Activated gamma-delta T cell treated with anti-CD3 and anti-CD28 coated beads, Interleukin-2, amount 50 U/mL, for 16 hours (primary cell): Measurements from ENCODE around the gene STN1.

Source experiments
- DNase-seq: peaks from one replicate; pipeline ENCODE4 v3.0.0-alpha.2; 2020; ENCODE audit warnings: low read depth

STN1 gene

DNA sequence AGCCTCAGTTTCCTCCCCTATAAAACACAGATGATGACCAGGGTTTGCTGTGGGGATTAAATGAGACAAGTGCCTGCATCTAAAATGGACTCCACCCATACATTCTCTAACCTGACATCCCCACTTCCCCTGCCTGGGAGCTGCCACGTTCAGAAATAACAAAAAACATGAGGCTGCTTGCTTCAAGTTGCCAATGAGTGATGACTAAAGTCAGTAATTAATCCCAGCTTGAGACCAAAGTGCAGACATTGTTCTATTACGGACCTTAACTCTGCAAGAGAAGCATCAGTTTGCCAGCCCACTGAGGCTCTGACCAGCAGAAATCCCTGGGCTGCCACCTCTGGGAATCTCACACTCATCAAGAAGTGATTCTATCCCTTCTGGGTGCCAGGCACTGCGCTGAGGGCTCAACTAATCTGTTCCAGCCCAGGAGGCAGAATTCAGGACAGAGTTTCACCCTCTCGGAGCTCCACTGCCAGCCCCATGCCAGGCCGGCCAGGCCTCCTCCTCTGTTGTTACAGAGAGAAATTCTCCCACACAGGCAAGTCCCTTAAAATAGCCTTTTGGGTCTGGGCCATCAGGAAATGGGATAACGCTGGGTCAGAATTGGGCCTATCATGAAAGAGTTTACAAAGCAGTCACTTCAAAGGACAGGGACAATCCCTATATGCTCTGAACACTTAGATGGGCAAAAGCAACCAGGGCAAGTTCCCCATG is 74.0 kb downstream of the STN1 start:
- no peak for DNase-seq

DNA sequence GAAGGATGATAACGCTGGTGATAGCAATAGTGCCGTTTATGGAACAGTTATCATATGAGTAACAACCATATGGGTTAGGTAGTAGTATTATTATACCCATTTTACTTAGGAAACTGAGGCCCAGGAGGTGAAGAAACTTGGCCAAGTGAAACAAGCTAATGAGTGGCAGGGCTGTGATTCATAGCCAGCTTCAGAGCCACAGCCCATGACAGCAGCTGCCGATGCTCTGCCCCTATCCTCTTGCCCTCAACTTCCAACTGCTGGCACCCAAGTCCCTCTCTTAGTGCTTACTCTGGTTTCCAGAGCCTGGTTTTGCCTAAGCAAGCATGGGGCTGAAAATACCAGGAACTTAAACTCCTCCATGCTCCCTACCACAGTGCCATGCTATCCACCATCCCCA is 74.9 kb downstream of the STN1 start:
- DNase-seq: no peak

DNA sequence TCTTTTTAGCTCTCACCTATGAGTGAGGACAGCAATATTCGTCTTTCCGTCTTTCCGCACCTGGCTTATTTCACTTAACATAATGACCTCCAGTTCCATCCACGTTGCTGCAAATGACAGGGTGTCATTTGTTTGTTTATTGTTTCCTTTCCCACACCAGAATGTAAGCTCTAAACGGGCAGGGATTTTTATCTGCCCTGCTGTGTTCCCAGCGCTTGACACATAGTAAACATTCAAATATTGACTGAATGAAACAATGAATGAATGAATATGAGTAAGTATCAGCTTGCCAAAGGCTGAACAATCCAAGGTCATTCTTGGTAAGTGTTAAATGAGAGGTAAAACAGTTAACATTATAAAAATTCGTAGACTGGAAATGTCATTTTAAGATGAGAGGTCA is 75.4 kb downstream of the STN1 start:
- DNase-seq: no peak

DNA sequence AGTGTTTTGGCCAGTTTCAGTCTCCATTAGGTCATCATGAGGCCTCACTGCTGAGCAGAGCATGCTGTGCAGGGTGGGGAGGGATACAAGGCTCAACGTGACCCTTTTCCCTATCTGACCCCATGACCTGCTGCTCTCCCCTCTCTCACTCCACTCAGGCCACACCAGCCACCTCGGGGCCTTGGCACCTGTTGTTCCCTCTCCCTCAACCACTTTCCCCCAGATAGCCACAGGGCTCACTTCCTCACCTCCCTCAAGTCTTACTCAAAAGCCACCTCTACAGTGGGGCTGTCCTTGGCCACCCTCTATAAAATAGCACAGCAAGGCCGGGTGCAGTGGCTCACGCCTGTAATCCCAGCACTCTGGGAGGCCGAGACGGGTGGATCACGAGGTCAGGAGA is 76.5 kb downstream of the STN1 start:
- DNase-seq: no peak

DNA sequence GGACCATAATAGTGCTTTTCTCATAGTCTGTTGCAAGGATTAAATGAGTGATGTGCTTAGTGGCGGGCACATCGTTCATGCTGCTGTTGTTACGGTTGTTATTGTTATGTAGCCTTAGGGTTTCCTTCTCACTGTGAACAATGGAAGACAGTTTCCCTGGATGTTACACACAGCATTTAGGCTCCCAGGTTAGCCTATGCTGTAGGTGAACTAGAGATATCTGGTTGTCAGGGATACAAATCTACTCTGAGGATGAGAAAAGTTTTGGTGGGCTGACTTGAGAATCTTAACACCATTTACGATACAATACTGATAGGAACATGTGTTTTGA is 77.3 kb downstream of the STN1 start:
- DNase-seq: no peak

DNA sequence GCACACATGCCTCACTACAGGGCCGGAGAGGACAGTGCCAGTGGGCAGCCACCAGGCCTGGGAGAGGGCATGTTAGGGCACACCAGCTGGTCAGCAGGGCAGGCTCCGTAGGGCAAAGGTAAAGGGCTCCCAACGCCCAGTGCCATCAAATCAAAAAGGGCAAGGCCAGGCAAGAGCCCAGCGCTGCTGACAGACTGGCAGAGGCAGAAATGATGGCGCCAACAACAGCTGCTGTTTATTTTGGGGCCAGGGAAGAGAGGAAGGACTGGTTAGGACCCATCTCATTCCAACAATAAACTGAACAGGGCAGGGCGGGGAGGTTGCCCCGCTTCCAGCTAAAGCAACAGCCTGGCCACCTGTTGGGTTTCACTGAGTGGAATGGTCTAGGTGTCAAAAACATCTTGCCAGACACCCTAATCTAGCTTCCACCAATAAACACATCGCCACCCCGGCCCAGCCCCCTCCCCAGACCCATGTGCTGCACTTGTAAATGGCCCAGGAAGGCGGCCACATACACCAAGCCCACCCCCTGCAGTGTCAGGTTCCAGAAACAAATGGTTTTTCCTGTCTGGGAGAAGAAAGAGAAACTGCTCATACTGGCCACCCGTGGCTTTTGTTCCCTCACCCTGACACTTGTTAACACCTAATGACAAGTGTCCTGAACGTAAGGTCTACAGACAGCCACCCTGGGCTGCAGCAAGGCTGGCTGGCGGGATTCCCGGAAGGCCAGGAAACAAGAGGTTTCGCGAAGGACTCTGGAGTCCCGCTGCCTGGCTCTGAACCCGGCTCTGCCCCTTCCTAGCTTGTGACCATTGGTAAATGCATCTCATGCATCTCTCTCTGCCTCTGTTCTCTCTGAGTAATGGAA is 77.9 kb downstream of the STN1 start:
- no peak for DNase-seq

DNA sequence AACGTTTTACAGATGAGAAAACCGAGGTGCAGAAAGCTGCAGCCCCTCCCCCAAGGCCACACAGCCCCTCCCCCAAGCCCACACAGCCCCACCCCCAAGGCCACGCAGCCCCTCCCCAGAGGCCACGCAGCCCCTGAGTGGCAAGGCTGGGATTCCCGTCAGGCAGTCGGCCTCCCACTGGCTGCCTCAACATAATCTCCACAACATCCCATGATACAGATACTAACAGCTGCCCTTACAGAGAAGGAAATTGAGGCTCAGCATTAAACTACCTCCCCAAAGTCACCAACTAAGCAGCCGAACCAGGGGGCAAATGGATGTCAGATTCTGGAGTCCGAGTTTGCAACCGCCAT is 78.5 kb downstream of the STN1 start:
- DNase-seq: no peak

DNA sequence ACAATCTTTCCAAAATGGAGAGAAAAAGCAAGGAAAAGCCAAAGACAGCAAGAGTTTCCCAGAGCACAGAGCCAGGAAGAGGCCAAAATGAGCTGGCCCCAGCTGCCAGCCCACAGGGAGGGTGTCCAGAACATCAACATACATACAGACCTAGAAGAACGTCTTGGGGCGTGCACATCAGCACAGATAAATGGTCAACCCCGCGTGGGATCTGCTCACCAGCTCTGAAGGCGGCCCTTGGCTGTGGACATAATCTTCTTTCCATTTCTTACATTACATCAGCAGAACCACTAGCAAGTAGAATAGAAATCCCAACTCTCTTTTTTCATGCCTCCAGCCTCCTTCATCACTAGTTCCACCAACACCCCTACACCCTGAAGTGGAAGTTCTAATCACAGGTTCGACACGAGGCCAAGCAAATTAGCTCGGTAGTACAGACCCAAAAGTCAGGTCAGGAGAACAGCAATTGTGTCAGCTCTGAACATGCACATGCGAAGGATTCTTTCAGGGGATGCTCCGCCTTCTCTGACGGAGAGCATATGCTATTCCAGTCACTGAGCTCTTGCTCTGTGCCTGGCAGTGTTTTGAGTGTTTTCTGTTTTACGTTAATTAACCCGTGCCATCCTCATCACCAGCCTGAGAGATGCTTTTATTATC is 79.0 kb downstream of the STN1 start:
- DNase-seq: no peak

DNA sequence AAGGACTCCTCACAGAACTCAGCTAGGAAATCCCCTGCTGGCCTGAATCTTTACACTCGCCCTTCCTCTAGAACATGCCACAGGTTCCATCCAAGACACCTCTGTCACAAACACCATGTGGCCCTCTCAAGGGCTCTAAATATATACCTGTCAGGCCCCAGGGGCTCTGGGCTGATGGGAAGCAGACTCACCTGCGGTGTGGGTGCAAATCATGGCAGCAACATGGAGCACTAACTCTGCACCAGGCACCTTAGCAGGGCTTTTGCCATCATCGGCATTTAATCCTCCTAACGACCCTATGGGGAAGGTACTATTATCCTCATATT is 80.0 kb downstream of the STN1 start:
- no peak for DNase-seq

DNA sequence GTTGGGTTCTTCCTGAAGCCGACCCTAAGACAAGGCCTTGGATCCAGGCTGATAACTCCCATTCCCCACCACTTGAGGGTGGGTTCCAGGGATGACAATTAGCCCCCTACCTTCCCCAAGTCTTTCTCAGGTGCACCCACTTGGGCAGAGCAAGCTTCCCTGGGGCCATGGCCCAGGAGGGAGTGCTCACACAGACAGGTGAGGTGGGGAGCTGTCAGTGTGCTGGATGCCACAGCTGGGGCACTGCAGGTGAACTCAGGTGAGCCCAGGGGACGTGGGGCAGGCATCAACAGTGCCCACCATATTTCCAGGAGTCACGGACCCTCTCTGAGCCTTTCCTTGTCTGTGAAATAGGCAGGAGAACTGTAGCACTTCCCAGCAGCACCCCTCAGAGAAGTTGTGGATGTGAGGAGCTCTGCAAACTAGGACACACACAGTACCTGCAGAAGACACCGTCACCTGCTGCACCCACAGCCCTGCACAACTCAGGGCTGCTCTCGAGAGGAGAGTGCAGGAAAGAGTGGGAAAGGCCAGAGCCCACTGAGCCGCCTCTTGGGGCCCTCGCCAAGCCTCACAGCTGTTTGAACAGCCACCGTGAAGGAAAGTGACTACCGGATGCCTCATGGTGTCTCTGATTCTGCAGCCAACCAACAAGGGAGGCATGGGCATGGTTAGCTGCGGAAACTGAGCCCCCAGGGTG is 80.5 kb downstream of the STN1 start:
- DNase-seq: no peak

DNA sequence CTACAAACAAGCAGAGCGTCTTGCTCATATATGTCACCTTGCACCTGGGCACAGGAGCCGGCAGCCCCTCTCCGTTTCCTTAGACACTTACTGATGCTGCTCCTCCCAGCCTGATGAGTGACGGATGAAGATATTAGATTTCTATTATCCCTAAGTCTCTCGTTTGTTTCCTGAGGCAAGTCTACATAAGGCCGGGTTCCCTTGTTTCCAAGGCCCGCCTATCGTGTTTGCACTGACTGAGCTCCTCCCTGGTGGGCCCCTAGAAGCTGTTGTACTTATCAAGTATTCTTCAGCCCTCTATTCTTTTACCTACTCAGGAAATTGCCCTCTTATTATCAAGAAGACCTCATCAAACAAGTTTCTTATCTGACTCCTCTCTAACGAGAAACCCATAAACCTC is 81.1 kb downstream of the STN1 start:
- DNase-seq: no peak

DNA sequence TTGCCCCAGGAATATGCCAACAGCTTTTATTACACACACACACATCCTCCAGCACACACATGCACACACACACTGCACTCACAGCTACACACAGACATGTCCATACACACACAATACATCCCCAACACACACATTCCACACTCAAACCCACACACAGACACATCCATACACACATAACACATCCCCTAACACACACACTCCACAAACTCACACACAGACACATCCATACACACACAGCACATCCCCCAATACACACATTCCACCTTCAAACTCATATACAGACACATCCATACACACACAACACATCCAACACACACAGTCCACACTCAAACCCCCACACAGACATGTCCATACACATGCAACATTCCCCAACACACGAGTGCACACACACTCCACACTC is 81.7 kb downstream of the STN1 start:
- no peak for DNase-seq

DNA sequence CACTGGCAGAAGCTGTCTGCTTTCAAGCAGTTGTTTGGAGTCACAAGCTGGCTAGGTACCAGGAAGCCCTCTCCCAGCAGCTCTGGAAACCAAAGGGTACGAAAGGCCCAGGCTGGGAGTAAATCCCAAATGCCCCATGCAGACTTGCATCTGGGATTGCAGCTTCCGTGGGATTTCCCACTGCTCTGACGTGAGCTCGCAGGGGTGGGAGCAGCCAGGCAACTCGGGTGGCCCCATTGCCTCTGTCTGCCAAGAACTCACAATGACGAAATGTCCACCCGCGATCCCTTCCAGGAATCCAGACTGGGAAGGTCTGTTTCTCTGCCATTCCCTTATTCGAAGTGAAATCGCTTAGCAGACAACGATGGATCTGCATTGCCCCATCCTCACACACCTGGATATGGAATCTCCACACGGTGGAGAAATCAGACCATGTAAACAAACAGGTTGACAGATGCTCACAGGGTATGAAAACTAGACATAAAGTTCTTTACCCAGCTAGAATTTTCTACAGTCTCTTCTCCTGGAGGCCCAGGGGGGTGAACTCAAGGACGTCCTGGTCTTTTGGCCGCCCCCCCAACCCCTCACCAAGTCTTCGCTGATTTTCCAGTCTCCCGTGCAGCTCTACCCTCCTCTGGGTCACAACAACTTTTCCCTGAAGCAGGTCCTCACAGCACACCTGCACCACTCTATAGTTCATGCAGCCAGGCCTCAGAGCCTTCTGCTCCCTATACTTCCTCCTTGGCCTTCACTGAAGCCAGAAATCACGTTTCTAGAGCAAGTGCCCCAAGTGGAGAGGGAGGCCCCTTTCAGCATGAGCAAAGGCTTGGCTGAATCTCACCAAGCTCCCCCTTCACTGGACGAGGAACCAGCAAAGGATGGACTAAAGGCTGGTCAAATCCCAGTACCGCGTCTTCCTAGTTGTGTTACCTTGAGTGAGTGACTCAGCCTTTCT is 82.6 kb downstream of the STN1 start:
- no peak for DNase-seq

DNA sequence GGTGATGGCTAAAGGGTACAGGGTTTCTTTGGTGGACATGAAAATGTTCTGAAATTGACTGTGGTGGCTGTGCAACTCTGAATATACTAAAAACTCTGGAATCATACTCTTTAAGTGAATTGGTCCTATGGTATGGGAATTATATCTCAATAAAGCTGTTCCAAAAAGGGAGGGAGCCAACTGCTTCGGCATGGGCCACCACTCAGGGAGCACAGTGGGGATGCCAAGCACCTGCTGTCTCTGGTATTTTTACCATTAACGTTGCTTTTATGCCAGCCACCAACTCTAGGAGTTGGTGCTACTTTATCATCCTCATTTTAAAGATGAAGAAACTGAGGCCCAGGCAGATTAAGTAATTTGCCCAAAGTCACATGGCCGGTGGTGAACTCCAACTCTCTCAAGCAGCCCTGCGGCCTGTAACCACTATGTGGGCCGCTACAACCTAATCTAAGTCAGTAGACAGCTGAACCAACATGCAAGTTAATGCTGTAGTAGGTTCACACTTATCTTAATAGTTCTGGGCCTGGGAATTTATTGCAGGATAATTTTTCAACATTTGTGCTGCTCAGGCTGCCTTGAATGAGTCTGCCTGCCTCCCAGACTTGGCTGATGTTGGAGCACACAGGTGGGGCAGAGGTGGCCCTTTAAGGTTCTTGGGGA is 83.4 kb downstream of the STN1 start:
- DNase-seq: no peak

DNA sequence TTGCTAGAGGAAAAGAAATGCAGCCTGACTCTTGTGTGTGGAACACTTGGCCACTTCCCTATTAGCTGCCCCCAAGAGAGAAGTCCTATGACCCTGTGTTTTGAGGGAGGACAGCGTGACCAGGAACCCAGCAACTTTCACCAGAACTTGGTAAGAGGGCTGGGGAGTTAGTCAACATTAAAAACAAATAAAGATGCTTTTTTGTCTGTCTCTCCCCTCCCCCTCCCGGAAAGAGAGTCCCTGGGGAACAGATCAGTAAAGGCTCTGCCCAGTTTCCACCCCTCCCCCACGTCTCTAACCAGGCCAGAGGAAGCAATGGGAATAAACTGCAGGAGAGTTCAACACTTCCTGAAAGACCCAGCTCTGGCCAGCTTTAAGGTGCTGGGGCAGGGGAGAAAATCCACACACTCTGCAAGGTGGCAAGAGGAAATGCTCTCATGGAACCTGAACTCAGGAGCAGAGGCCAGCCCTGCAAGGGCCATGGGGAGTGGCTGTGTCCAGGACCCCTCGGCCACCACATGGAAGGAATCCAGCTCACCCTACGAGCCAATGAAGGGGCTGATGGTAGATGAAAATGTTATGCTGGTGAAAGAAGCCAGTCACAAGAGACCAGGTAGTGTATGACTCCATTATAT is 84.1 kb downstream of the STN1 start:
- no peak for DNase-seq

DNA sequence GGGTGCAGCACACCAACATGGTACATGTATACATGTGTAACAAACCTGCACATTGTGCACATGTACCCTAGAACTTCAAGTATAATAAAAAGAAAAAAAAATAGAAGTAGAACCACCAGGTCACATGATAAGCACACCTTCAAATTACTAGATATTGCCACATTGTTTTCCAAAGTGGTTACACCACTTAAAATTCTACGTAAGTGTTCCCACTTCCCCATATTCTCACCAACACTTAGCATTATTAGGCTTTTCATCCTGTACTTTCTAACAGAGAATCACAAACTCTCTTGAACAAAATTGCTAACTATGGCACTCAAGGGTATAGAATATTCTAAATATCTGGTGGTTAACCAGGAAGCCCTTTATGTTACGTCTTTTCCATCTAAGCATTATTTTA is 85.2 kb downstream of the STN1 start:
- DNase-seq: no peak
